Measurements from ENCODE around the gene CCNF.

DNA sequence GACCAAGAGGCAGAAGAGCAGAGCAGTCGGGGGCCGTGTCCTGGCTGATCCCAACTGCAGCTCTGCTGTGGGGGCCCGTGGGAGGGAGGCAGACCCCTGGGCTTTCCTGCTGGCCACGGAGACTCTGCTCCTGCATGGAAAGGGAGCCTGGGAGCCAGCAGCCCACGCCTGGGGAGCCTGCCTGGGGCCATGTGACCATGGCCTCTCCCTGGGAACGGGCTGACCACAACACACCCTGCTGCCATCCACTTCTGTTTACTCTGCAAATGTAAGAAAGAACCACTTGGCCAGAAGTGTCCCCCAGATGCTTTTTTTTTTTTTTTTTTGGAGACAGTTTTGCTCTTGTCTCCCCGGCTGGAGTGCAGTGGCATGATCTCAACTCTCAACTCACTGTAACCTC is 28.7 kb downstream of the CCNF start:
- TF ChIP-seq MXI1 (conservative IDR thresholded peaks at IDR 0.05; ENCODE audit: poor library complexity, severe bottlenecking): no peak
- no peak for TF ChIP-seq CTCF (IDR thresholded peaks at IDR 0.05; ENCODE audit: poor library complexity, severe bottlenecking)
